HG03060 (cell line): ENCODE data around the gene NUMBL.
"Not testable (repeated sequence)": the region's sequence is repeated elsewhere in the genome, so short reads cannot be mapped to it uniquely, and the experiment has no call there.

ENCODE experiments used
- ATAC-seq: cut with Tn5 transposase; IDR thresholded peaks from one replicate; pipeline ENCODE4 v1.9.1; 2021; ENCODE audit warnings: low read depth, moderate number of reproducible peaks; ENCODE audit not compliant: unreplicated experiment

NUMBL gene

GRCh38 chr19:40668991-40669614 lies 21.3 kb downstream of the NUMBL start:
- ATAC-seq, result no peak

GRCh38 chr19:40667602-40668001 lies 22.8 kb downstream of the NUMBL start:
- no peak for ATAC-seq

- no peak for ATAC-seq
Observed at GRCh38 chr19:40666803-40667438, 23.5 kb downstream of the NUMBL start.

GRCh38 chr19:40663695-40664692 lies 26.5 kb downstream of the NUMBL start:
- no peak for ATAC-seq

GRCh38 chr19:40662925-40663694 lies 27.3 kb downstream of the NUMBL start:
- ATAC-seq, result no peak

- no peak for ATAC-seq
Observed at GRCh38 chr19:40661616-40662015, 28.8 kb downstream of the NUMBL start.

GRCh38 chr19:40659566-40659965 lies 30.9 kb downstream of the NUMBL start:
- no peak for ATAC-seq

GRCh38 chr19:40659116-40659515 lies 31.3 kb downstream of the NUMBL start:
- no peak for ATAC-seq

GRCh38 chr19:40658031-40658430 lies 32.4 kb downstream of the NUMBL start:
- no peak for ATAC-seq

- ATAC-seq, result not testable (repeated sequence)
Observed at GRCh38 chr19:40655684-40656083, 34.8 kb downstream of the NUMBL start.

GRCh38 chr19:40652303-40652702 lies 38.1 kb downstream of the NUMBL start:
- not testable (repeated sequence) for ATAC-seq

- no peak for ATAC-seq
Observed at GRCh38 chr19:40650749-40651305, 39.6 kb downstream of the NUMBL start.

GRCh38 chr19:40649903-40650675 lies 40.4 kb downstream of the NUMBL start:
- ATAC-seq, result not testable (repeated sequence)

GRCh38 chr19:40646743-40647254 lies 43.7 kb downstream of the NUMBL start:
- ATAC-seq, result no peak

- no peak for ATAC-seq
Observed at GRCh38 chr19:40642757-40643305, 47.6 kb downstream of the NUMBL start.

GRCh38 chr19:40642051-40642706 lies 48.3 kb downstream of the NUMBL start:
- ATAC-seq, result no peak

- ATAC-seq, result no peak
Observed at GRCh38 chr19:40641281-40641680, 49.2 kb downstream of the NUMBL start.

GRCh38 chr19:40640744-40641143 lies 49.7 kb downstream of the NUMBL start:
- no peak for ATAC-seq
